ENCODE results near the gene CCNG1.

The CCNG1 gene

GRCh38 chr5:163448491-163448890 is 11.1 kb downstream of the CCNG1 start:
- no peak for TF ChIP-seq ZBTB7A (IDR thresholded peaks at IDR 0.05; ENCODE audit: low read depth)
- no peak for TF ChIP-seq FOXM1 (IDR thresholded peaks at IDR 0.05; ENCODE audit: borderline replicate concordance, low read depth)
- TF ChIP-seq EP300 (IDR thresholded peaks at IDR 0.05; ENCODE audit: borderline replicate concordance): no peak
- TF ChIP-seq YY1 (IDR thresholded peaks at IDR 0.05; ENCODE audit: low read depth): no peak
- TF ChIP-seq TCF12 (IDR thresholded peaks at IDR 0.05; ENCODE audit: low read depth): no peak
- no peak for TF ChIP-seq TAF1 (IDR thresholded peaks at IDR 0.05; ENCODE audit: low read depth)
- no peak for TF ChIP-seq MAX (IDR thresholded peaks at IDR 0.05)
- no peak for TF ChIP-seq CEBPB (IDR thresholded peaks at IDR 0.05)
- TF ChIP-seq NFIC (IDR thresholded peaks at IDR 0.05): no peak
- no peak for TF ChIP-seq RAD21 (IDR thresholded peaks at IDR 0.05; ENCODE audit: low read depth)

DNA sequence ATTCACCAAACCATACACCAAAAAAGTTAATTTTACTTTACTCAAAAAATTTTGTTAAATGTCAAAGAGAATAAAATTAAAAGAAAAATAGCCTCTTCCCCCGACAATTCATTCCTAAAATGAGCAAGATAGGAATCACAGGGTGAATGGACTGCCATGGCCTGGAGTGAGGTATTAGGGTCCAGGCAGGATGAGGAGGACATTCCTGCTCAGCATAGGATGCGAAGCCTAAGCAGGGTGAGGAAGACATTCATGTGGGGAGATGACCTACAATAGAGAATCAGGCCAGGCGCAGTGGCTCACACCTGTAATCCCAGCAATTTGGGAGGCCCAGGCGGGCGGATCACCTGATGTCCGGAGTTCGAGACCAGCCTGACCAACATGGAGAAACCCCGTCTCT is 14.1 kb downstream of the CCNG1 start:
- no peak for TF ChIP-seq TAF1 (IDR thresholded peaks at IDR 0.05; ENCODE audit: low read depth)
- no peak for TF ChIP-seq CREB1 (IDR thresholded peaks at IDR 0.05; ENCODE audit: low read depth)
- no peak for TF ChIP-seq YY1 (IDR thresholded peaks at IDR 0.05; ENCODE audit: low read depth)
- TF ChIP-seq, protein P1, sequence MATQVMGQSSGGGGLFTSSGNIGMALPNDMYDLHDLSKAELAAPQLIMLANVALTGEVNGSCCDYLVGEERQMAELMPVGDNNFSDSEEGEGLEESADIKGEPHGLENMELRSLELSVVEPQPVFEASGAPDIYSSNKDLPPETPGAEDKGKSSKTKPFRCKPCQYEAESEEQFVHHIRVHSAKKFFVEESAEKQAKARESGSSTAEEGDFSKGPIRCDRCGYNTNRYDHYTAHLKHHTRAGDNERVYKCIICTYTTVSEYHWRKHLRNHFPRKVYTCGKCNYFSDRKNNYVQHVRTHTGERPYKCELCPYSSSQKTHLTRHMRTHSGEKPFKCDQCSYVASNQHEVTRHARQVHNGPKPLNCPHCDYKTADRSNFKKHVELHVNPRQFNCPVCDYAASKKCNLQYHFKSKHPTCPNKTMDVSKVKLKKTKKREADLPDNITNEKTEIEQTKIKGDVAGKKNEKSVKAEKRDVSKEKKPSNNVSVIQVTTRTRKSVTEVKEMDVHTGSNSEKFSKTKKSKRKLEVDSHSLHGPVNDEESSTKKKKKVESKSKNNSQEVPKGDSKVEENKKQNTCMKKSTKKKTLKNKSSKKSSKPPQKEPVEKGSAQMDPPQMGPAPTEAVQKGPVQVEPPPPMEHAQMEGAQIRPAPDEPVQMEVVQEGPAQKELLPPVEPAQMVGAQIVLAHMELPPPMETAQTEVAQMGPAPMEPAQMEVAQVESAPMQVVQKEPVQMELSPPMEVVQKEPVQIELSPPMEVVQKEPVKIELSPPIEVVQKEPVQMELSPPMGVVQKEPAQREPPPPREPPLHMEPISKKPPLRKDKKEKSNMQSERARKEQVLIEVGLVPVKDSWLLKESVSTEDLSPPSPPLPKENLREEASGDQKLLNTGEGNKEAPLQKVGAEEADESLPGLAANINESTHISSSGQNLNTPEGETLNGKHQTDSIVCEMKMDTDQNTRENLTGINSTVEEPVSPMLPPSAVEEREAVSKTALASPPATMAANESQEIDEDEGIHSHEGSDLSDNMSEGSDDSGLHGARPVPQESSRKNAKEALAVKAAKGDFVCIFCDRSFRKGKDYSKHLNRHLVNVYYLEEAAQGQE (IDR thresholded peaks at IDR 0.05; ENCODE audit: low read depth): no peak
- TF ChIP-seq TEAD4 (IDR thresholded peaks at IDR 0.05): no peak
- no peak for TF ChIP-seq MAX (IDR thresholded peaks at IDR 0.05)
- no peak for TF ChIP-seq NFIC (IDR thresholded peaks at IDR 0.05)
- TF ChIP-seq EGR1 (IDR thresholded peaks at IDR 0.05): no peak
- no peak for TF ChIP-seq RAD21 (IDR thresholded peaks at IDR 0.05; ENCODE audit: low read depth)
- no peak for TF ChIP-seq EP300 (IDR thresholded peaks at IDR 0.05; ENCODE audit: borderline replicate concordance)
- no peak for TF ChIP-seq ZBTB7A (IDR thresholded peaks at IDR 0.05; ENCODE audit: low read depth)
- TF ChIP-seq, protein P2, sequence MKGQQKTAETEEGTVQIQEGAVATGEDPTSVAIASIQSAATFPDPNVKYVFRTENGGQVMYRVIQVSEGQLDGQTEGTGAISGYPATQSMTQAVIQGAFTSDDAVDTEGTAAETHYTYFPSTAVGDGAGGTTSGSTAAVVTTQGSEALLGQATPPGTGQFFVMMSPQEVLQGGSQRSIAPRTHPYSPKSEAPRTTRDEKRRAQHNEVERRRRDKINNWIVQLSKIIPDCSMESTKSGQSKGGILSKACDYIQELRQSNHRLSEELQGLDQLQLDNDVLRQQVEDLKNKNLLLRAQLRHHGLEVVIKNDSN (IDR thresholded peaks at IDR 0.05): no peak
- no peak for TF ChIP-seq FOXM1 (IDR thresholded peaks at IDR 0.05; ENCODE audit: borderline replicate concordance, low read depth)

GRCh38 chr5:163453705-163454104 is 16.3 kb downstream of the CCNG1 start:
- no peak for TF ChIP-seq TCF12 (IDR thresholded peaks at IDR 0.05; ENCODE audit: low read depth)
- no peak for TF ChIP-seq RAD21 (IDR thresholded peaks at IDR 0.05; ENCODE audit: low read depth)
- no peak for TF ChIP-seq TAF1 (IDR thresholded peaks at IDR 0.05; ENCODE audit: low read depth)
- no peak for TF ChIP-seq EP300 (IDR thresholded peaks at IDR 0.05; ENCODE audit: borderline replicate concordance)
- TF ChIP-seq, protein P1 (IDR thresholded peaks at IDR 0.05; ENCODE audit: low read depth): no peak
- no peak for TF ChIP-seq MAX (IDR thresholded peaks at IDR 0.05)
- no peak for TF ChIP-seq NFIC (IDR thresholded peaks at IDR 0.05)
- no peak for TF ChIP-seq CREB1 (IDR thresholded peaks at IDR 0.05; ENCODE audit: low read depth)
- TF ChIP-seq CEBPB (IDR thresholded peaks at IDR 0.05): no peak
- TF ChIP-seq TEAD4 (IDR thresholded peaks at IDR 0.05): no peak

DNA sequence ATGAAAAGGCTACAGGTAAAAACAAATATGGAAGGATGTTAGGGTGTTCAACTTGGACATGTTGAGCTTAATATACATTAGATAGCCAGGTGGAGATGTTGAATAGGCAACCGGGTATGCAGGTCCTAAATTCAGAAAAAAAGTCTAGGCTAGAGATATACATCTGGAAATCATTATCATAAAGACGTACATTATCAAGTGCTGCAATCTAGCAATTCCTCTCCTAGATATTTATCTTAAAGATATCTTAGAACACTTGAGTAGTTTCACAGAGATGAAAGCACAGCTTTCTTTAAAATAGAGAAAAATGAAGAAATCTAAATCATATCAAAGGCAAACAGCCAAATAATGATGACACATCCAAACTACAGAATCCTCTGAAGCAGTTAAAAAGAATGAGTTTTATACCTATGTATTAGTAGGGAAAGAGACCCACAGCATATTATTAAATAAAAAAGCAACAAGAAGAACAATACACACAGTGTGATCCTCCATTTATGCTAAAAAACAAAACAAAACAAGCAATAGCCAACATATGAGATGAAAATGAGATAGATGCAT is 18.7 kb downstream of the CCNG1 start:
- TF ChIP-seq CEBPB (IDR thresholded peaks at IDR 0.05) (no peak), RAD21 (IDR thresholded peaks at IDR 0.05; ENCODE audit: low read depth) (no peak), EGR1 (IDR thresholded peaks at IDR 0.05) (no peak), YY1 (IDR thresholded peaks at IDR 0.05; ENCODE audit: low read depth) (no peak), TEAD4 (IDR thresholded peaks at IDR 0.05) (no peak), CREB1 (IDR thresholded peaks at IDR 0.05; ENCODE audit: low read depth) (no peak), EP300 (IDR thresholded peaks at IDR 0.05; ENCODE audit: borderline replicate concordance) (no peak)
- TF ChIP-seq, protein P2 (IDR thresholded peaks at IDR 0.05): no peak
- TF ChIP-seq, protein P1 (IDR thresholded peaks at IDR 0.05; ENCODE audit: low read depth): no peak

Measured in Ishikawa (cell line).